ENCODE measurements around the gene ARL6IP5.

DNA sequence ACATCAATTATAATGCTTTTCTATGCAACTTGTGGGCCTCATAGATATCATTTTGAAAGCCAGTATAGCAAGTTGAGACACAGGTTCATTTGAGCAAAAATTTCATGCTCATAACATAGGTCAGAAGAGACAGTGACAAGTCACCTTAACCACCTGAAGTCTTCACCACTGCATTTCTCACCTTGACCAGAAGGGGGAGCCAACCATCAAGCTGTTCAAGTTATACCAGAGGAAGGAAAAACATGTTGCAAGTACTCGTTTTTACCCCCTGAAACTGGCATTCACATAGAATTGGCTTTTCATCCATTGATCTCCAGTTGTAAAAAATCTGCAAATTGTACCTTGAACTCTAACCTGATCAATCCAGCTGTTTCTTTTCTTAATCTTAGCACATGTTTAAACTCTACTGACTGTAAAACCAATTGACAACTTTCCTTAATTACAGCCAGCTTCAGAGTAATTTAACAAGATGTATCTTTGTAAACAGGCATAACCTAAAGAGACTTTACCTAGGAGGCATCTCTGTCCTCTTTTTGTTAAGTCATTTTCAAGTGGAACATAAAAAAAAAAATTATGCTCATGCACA, 36.2 kb downstream of the ARL6IP5 start:
- TF ChIP-seq POLR2A (IDR thresholded peaks at IDR 0.05): no peak
- TF ChIP-seq, protein P1, sequence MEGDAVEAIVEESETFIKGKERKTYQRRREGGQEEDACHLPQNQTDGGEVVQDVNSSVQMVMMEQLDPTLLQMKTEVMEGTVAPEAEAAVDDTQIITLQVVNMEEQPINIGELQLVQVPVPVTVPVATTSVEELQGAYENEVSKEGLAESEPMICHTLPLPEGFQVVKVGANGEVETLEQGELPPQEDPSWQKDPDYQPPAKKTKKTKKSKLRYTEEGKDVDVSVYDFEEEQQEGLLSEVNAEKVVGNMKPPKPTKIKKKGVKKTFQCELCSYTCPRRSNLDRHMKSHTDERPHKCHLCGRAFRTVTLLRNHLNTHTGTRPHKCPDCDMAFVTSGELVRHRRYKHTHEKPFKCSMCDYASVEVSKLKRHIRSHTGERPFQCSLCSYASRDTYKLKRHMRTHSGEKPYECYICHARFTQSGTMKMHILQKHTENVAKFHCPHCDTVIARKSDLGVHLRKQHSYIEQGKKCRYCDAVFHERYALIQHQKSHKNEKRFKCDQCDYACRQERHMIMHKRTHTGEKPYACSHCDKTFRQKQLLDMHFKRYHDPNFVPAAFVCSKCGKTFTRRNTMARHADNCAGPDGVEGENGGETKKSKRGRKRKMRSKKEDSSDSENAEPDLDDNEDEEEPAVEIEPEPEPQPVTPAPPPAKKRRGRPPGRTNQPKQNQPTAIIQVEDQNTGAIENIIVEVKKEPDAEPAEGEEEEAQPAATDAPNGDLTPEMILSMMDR (IDR thresholded peaks at IDR 0.05): peak; percentile 57 to 93 (median 86)
